ENCODE measurements around the gene LBP.

The LBP gene

DNA sequence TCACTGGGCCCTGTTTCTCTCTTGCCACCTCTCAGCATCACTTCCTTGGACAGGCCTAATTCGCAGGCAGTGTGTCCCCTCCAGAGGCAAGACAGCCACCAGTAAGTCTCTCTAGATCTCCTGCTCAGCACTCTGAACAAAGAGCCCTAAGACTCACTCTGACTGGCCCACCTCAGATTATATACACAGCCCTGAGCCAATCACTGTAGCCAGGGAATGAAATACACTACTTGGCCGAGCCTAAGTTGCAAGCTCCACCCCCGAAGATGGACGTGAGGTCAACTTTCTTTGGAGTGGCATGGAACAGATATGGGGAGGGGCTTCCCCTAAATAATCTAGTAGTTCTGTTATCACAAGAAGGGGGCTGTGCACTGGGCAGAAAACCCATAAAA lies 38.2 kb upstream of the LBP start:
- Histone ChIP-seq H3K27me3 (ENCODE audit: insufficient read depth, poor library complexity, severe bottlenecking) (no peaks in the 10 kb centered on the region), H3K27ac (replicated peaks) (no peak overlapping the region)
- no peak for DNase-seq (ENCODE audit: low read depth in 1 of 2, low spot score in 1 of 2)

DNA sequence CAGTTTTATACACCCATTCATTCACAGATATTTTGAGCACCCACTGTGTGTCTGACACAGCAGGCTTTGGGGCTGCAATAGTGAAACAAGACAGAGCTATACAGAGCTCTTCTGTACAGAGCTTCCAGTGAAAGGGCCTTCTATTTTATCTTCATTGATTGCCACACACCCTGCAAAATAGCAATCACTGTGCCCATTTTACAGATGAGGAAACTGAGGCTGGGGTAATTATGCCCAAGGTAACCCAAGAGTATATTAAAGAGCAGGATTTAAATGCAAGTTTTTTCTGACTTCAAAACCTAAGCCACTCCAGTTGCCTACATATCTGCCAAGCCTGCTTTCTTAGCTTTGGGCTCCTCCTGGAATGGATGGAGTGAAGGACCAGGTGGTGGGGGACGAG lies 37.8 kb upstream of the LBP start:
- DNase-seq (ENCODE audit: low read depth in 1 of 2, low spot score in 1 of 2) = no peak
- Histone ChIP-seq H3K27ac (replicated peaks) (no peak overlapping the region), H3K27me3 (ENCODE audit: insufficient read depth, poor library complexity, severe bottlenecking) (no peaks in the 10 kb centered on the region), H3K4me3 (replicated peaks; ENCODE audit: insufficient read depth, low read length) (no peak overlapping the region)
- TF ChIP-seq, protein P1, sequence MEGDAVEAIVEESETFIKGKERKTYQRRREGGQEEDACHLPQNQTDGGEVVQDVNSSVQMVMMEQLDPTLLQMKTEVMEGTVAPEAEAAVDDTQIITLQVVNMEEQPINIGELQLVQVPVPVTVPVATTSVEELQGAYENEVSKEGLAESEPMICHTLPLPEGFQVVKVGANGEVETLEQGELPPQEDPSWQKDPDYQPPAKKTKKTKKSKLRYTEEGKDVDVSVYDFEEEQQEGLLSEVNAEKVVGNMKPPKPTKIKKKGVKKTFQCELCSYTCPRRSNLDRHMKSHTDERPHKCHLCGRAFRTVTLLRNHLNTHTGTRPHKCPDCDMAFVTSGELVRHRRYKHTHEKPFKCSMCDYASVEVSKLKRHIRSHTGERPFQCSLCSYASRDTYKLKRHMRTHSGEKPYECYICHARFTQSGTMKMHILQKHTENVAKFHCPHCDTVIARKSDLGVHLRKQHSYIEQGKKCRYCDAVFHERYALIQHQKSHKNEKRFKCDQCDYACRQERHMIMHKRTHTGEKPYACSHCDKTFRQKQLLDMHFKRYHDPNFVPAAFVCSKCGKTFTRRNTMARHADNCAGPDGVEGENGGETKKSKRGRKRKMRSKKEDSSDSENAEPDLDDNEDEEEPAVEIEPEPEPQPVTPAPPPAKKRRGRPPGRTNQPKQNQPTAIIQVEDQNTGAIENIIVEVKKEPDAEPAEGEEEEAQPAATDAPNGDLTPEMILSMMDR (IDR thresholded peaks at IDR 0.05; ENCODE audit: insufficient read depth, low read length) = no peak
- TF ChIP-seq GABPA (IDR thresholded peaks at IDR 0.05; ENCODE audit: low read depth) (no peak), POLR2AphosphoS5 (IDR thresholded peaks at IDR 0.05; ENCODE audit: low read depth) (no peak), SPI1 (IDR thresholded peaks at IDR 0.05; ENCODE audit: borderline replicate concordance, low read depth) (no peak)
- TF ChIP-seq, protein P2, sequence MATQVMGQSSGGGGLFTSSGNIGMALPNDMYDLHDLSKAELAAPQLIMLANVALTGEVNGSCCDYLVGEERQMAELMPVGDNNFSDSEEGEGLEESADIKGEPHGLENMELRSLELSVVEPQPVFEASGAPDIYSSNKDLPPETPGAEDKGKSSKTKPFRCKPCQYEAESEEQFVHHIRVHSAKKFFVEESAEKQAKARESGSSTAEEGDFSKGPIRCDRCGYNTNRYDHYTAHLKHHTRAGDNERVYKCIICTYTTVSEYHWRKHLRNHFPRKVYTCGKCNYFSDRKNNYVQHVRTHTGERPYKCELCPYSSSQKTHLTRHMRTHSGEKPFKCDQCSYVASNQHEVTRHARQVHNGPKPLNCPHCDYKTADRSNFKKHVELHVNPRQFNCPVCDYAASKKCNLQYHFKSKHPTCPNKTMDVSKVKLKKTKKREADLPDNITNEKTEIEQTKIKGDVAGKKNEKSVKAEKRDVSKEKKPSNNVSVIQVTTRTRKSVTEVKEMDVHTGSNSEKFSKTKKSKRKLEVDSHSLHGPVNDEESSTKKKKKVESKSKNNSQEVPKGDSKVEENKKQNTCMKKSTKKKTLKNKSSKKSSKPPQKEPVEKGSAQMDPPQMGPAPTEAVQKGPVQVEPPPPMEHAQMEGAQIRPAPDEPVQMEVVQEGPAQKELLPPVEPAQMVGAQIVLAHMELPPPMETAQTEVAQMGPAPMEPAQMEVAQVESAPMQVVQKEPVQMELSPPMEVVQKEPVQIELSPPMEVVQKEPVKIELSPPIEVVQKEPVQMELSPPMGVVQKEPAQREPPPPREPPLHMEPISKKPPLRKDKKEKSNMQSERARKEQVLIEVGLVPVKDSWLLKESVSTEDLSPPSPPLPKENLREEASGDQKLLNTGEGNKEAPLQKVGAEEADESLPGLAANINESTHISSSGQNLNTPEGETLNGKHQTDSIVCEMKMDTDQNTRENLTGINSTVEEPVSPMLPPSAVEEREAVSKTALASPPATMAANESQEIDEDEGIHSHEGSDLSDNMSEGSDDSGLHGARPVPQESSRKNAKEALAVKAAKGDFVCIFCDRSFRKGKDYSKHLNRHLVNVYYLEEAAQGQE (IDR thresholded peaks at IDR 0.05; ENCODE audit: insufficient replicate concordance, low read depth) = no peak

More for the DNA sequence above, 38.2 kb upstream of the LBP start:
- no peak for TF ChIP-seq SPI1 (IDR thresholded peaks at IDR 0.05; ENCODE audit: borderline replicate concordance, low read depth)
- TF ChIP-seq, protein P2 (IDR thresholded peaks at IDR 0.05; ENCODE audit: insufficient replicate concordance, low read depth) = no peak
- no peak for TF ChIP-seq POLR2AphosphoS5 (IDR thresholded peaks at IDR 0.05; ENCODE audit: low read depth)
- no peak for TF ChIP-seq GABPA (IDR thresholded peaks at IDR 0.05; ENCODE audit: low read depth)
- TF ChIP-seq, protein P1 (IDR thresholded peaks at IDR 0.05; ENCODE audit: insufficient read depth, low read length) = no peak
- no peak overlapping the region for H3K4me3 ChIP-seq (replicated peaks; ENCODE audit: insufficient read depth, low read length)

DNA sequence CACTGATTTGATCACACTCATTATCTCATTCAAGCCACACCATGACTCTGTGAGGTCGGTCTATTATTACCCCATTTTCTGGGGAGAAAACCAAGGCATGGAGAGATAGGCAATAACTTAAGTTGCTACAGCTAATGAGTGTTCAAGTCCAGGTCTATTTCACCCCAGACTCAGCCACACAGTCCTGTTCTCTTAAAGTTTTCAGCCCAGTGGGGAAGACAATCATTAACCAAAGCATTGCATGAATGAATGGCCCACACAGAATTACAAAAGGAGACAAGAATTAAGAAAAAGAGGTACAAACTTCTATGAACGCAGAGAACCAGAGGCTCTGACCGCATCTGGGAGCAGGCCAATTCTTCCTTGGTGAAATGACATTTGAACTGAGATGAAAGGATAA lies 35.2 kb upstream of the LBP start:
- TF ChIP-seq, protein P1 (IDR thresholded peaks at IDR 0.05; ENCODE audit: insufficient read depth, low read length) = no peak
- TF ChIP-seq, protein P2 (IDR thresholded peaks at IDR 0.05; ENCODE audit: insufficient replicate concordance, low read depth) = no peak
- TF ChIP-seq POLR2AphosphoS5 (IDR thresholded peaks at IDR 0.05; ENCODE audit: low read depth) (no peak), GABPA (IDR thresholded peaks at IDR 0.05; ENCODE audit: low read depth) (no peak), SPI1 (IDR thresholded peaks at IDR 0.05; ENCODE audit: borderline replicate concordance, low read depth) (no peak)
- DNase-seq (ENCODE audit: low read depth in 1 of 2, low spot score in 1 of 2) = no peak
- no peak overlapping the region for H3K27ac ChIP-seq (replicated peaks)
- H3K27me3 ChIP-seq (ENCODE audit: insufficient read depth, poor library complexity, severe bottlenecking) = no peaks in the 10 kb centered on the region
- no peak overlapping the region for H3K4me3 ChIP-seq (replicated peaks; ENCODE audit: insufficient read depth, low read length)

Measured in HL-60 (cell line).